K562 (cell line): ENCODE data around the gene SEC23IP. TPM values are rescaled to one million over a fixed set of nuclear protein-coding genes. Genes with fewer than 3 reads are reported as not detected.
A peak's percentile ranks its signal among the peaks of the same experiment; 100 is the strongest.

ENCODE experiments used
- CBX2 ChIP-seq: fragments of 200-600 bp; sonication (generic); IDR thresholded peaks from one replicate; pipeline ENCODE4 v1.6.1; 2012; ENCODE audit warnings: mild to moderate bottlenecking, low read length, inconsistent platforms; ENCODE audit not compliant: insufficient read depth, poor library complexity, severe bottlenecking
- CBX8 ChIP-seq: fragments of 200-600 bp; sonication (generic); IDR thresholded peaks from 2 replicates; pipeline ENCODE4 v1.6.1; 2012; ENCODE audit warnings: borderline replicate concordance, mixed run types, low read depth, mild to moderate bottlenecking, moderate library complexity, mixed read lengths, low read length, control low read depth, inconsistent platforms; ENCODE audit not compliant: poor library complexity, severe bottlenecking; ENCODE audit errors: extremely low read depth
- E2F8 ChIP-seq: fragments of 450-650 bp; IDR thresholded peaks from 2 replicates; pipeline ENCODE4 v1.7.1; 2018; ENCODE audit warnings: mild to moderate bottlenecking, low read depth; ENCODE audit not compliant: partially characterized antibody
- GABPA ChIP-seq: fragments of 200-800 bp; sonication (Bioruptor generic); conservative IDR thresholded peaks from 2 replicates; pipeline ENCODE4 v1.6.1; 2016; ENCODE audit warnings: low read depth, missing genetic modification characterization, missing compliant biosample characterization
- LCOR ChIP-seq: sonication (generic); formaldehyde crosslinking; IDR thresholded peaks from 2 replicates; pipeline ENCODE4 v1.8.0; 2022; ENCODE audit warnings: mild to moderate bottlenecking, missing genetic modification reagents
- MTA3 ChIP-seq: fragments of 450-650 bp; formaldehyde crosslinking; IDR thresholded peaks from 2 replicates; pipeline ENCODE4 v1.6.1; 2017; ENCODE audit warnings: mild to moderate bottlenecking, borderline replicate concordance
- NFE2 ChIP-seq: IDR thresholded peaks from 2 replicates; pipeline ENCODE4 v1.6.1; 2014; ENCODE audit warnings: antibody characterized with exemption, low read depth
- NR3C1 ChIP-seq: sonication (generic); formaldehyde crosslinking; IDR thresholded peaks from 2 replicates; pipeline ENCODE4 v1.8.1; 2022; ENCODE audit warnings: missing genetic modification reagents
- NR4A1 ChIP-seq, 2 experiments: fragments of 250-450 bp in 1 of 2; fragments of 450-650 bp in 1 of 2; sonication (Bioruptor Pico) in 1 of 2; IDR thresholded peaks; 2 replicates each; pipeline versions ENCODE4 v1.4.0 to v1.6.1; 2016 to 2020; ENCODE audit warnings: mild to moderate bottlenecking in 2 of 2, missing compliant biosample characterization in 1 of 2, missing genetic modification characterization in 1 of 2, moderate library complexity in 1 of 2
- PTBP1 ChIP-seq: fragments of 200-400 bp; formaldehyde crosslinking; IDR thresholded peaks from 2 replicates; pipeline ENCODE4 v1.6.1; 2017; ENCODE audit warnings: low read depth, low read length
- RBM22 ChIP-seq: fragments of 200-400 bp; formaldehyde crosslinking; IDR thresholded peaks from 2 replicates; pipeline ENCODE4 v1.6.1; 2018; ENCODE audit warnings: low read length, low read depth; ENCODE audit not compliant: poor library complexity, severe bottlenecking
- RFX1 ChIP-seq: fragments of 450-650 bp; IDR thresholded peaks from 2 replicates; pipeline ENCODE4 v1.6.1; 2016; ENCODE audit warnings: mild to moderate bottlenecking, moderate library complexity
- RUNX1 ChIP-seq: sonication (generic); IDR thresholded peaks from 2 replicates; pipeline ENCODE4 v1.6.1; 2016; ENCODE audit warnings: antibody characterized with exemption, low read depth
- USF1 ChIP-seq: sonication (generic); formaldehyde crosslinking; IDR thresholded peaks from 2 replicates; pipeline ENCODE4 v1.9.0; 2022; ENCODE audit warnings: mild to moderate bottlenecking, missing genetic modification reagents
- ZNF280A ChIP-seq: fragments of 450-650 bp; IDR thresholded peaks from 2 replicates; pipeline ENCODE4 v1.6.1; 2018; ENCODE audit warnings: mild to moderate bottlenecking, low read depth; ENCODE audit not compliant: partially characterized antibody
- ZNF592 ChIP-seq: fragments of 450-650 bp; IDR thresholded peaks from 2 replicates; pipeline ENCODE4 v1.6.1; 2017; ENCODE audit warnings: antibody characterized with exemption, mild to moderate bottlenecking
- polyA plus RNA-seq, 8 experiments: library from polyadenylated mRNA; depleted of rRNA in 4 of 8; stranded (reverse) in 5 of 8; unstranded in 3 of 8; fragments of >200 nt; fragmentation: Nextera tagmentation in 2 of 8; fragmentation: Illumina TruSeq in 1 of 8; extraction: Ambion mirVana in 2 of 8; extraction: Trizol in 1 of 8; gene quantifications; 2 replicates each; pipeline versions ENCODE4 v1.2.1 to v1.2.3, GENCODE V29; 2011 to 2014; ENCODE audit warnings: inconsistent platforms in 1 of 8, missing spikeins in 1 of 8
- total RNA-seq, 7 experiments: library from RNA; depleted of rRNA in 6 of 7; stranded (reverse); fragments of >200 nt in 6 of 7; fragmentation: Illumina TruSeq in 2 of 7; extraction: Trizol in 2 of 7; gene quantifications; 2 replicates each; pipeline versions ENCODE4 v1.2.1 to v1.2.3, GENCODE V29; 2011 to 2021; ENCODE audit warnings: low replicate concordance in 1 of 7

SEC23IP gene
- total and polyA plus RNA-seq, 9 of the 15 experiments (the other 6 are each of a cell fraction or from before 2014, with no cell fraction given), result 15.8 to 38.4 (median 22.5) TPM

- TF ChIP-seq USF1, result peak; percentile 98
- no peak for TF ChIP-seq NR3C1
- TF ChIP-seq MTA3, result 0 out of 2 replicates have a peak, but pooled peaks have one; percentile 52
- TF ChIP-seq E2F8, result no peak
- no peak for TF ChIP-seq NR4A1 (CRISPR knock-in tag; IDR thresholded peaks at IDR 0.05)
- no peak for TF ChIP-seq NR4A1 (tag; IDR thresholded peaks at IDR 0.05)
- TF ChIP-seq CBX2, result no peak
- TF ChIP-seq RUNX1, result 0 out of 2 replicates have a peak, but pooled peaks have one; percentile 42
- peak; percentile 14; the same call in 1 of the 2 replicates for TF ChIP-seq RFX1
- no peak for TF ChIP-seq CBX8
- TF ChIP-seq ZNF280A, result no peak
- TF ChIP-seq PTBP1, result no peak
- peak; percentile 74; the same call in 1 of the 2 replicates for TF ChIP-seq ZNF592
- peak; percentile 95 for TF ChIP-seq GABPA
- TF ChIP-seq LCOR (CRISPR knock-in tag), result no peak; the same call in 1 of the 2 replicates
- no peak for TF ChIP-seq RBM22
- peak; percentile 19; the same call in 1 of the 2 replicates for TF ChIP-seq NFE2
Observed at GRCh38 chr10:119892188-119893065, at the start of gene SEC23IP (continued).
